ENCODE measurements around the gene TRUB1.
"Not testable (repeated sequence)": the region's sequence is repeated elsewhere in the genome, so short reads cannot be mapped to it uniquely, and the experiment has no call there.

TRUB1 gene

DNA sequence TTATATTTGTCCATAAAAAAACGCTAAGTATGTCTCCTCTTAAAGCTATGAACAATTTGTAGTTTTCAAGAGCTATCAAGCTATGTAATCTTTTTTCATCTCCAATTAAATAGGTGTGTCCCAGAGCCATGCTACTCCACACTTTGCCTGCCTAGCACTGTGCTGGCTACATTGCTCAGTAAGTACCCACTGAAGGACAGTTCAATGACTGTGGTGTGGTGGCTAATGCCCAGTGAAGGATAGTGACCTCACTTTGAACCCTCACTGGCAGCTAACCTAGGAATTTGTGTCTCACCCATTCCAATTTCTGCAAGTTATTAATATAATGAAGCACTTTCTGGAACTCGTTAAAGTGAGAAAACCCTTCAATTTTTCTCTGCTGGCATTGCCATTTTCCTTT, 14.4 kb upstream of the TRUB1 start:
- DNase-seq (ENCODE audit: extremely low read depth in 1 of 2, low read depth in 1 of 2), result no peak

DNA sequence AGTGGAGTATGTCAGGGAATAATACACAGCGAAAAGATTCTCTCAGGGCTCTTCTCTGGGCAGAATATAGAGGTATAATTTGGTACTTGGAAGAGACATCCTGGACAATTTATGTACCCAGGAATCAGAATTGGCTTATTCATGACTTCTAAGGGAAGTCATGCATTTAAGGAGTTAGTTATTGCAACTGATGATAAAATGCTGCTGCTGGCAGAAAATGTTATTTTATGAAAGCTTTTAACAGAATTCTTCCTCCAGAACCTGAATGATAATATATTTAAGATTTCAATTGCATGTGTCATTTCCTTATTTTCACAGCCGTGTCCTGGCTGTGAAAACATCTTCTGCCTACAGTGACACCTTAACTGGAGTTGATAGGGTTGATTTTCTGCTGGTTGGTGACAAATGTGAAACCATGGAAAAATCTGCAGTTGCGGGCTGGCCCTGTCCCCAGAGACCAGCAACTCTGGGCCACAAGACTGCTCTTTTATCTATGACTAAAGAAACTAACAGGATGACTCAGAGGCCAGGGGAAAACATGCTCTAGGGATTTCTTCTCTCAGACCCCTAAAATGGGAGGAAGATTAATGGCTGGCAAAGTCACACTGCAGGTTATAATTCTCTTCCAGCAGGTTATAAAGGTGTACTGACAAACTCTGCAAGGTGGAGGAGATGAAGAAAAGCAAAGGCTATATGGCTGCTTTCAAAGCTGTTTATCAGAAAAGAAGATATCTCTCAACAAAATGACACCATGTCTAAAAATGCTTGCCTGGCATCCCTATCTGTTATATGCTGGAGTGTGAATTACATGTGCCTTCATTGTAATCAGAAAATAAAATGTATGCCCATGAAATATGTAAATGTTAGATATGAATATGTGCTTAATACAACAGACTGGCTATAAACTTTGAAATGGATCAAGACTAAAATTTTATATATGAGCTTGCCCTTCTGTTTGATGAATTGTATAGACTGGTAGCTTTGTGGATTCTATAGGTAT, 12.1 kb upstream of the TRUB1 start:
- DNase-seq (ENCODE audit: extremely low read depth in 1 of 2, low read depth in 1 of 2), result peak; percentile 37 to 38

DNA sequence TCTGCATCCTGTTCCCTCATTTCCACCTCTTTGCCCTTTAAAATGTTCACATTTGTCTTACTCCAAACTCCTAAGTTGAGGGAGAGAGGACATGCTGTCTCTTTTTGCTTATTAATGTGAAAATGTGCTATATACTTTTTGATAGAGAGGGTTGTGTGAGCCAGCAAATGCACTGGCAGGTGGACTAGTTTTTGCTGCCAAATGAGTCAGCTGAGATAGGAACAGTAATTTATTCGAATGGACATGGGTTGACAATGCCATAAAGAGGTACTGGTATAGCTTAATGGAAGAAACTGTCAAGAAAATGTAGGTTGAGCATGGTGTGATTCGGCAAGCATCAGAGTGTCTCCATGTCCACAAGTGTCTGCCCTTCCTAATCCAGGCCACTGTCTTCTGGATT, 9.2 kb upstream of the TRUB1 start:
- DNase-seq (ENCODE audit: extremely low read depth in 1 of 2, low read depth in 1 of 2), result no peak

DNA sequence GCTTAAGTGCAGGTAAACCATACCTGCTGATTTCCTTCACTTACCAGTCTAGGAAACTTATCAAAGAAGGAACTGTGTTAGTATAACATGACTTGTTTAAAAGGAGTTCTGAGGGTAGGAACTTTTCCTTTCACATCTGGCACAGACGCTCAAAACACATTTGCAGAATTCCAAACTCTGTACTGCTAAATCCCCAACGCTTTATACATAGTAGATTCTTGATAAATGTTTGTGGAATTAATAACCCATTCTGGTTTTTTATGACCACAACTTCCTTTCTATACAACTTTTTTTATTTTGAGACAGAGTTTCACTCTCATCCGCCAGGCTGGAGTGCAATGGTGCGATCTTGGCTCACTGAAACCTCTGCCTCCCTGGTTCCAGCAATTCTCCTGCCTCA, 7.7 kb upstream of the TRUB1 start:
- no peak for DNase-seq (ENCODE audit: extremely low read depth in 1 of 2, low read depth in 1 of 2)

DNA sequence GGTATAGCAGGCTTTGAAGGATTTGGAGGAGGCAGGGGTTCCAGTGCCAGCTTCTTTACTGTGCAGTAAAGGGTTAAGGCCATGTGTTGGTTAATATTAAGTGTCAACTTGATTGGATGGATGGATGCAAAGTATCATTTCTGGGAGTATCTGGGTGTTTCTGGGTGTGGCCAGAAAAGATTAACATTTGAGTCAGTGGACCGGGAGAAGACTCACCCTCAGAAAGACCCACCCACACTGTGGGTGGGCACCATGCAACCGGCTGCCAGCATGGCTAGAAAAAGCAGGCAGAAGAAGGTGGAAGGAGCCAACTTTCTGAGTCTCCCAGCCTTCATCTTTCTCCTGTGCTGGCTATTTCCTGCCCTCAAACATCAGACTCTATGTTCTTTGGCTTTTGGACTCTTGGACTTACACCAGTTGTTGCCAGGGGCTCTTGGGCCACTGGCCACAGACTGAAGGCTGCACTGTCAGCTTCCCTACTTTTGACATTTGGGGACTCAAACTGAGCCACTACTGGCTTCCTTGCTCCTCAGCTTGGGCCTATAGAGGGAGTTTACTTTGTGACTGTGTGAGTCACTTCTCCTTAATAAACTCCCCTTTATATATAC, 6.8 kb upstream of the TRUB1 start:
- no peak for DNase-seq (ENCODE audit: extremely low read depth in 1 of 2, low read depth in 1 of 2)

DNA sequence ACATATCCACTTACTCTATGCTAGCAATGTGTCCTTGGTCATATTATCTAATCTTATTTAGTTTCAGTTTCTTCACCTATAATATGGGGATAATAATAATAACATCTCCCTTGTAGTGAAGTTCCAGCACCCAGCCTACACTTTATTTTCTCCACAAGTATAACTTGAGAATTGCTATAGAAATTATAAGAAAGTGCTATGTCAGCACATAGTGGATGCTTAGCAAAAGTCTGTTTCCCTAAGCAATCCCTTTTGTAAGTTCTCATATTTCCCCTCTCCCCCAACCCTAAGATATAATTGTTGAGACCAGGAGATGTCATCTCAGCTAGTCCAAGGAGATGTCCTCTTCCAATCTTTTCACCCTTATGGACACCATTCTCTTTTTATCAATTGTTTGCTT, 5.8 kb upstream of the TRUB1 start:
- DNase-seq (ENCODE audit: extremely low read depth in 1 of 2, low read depth in 1 of 2), result no peak

DNA sequence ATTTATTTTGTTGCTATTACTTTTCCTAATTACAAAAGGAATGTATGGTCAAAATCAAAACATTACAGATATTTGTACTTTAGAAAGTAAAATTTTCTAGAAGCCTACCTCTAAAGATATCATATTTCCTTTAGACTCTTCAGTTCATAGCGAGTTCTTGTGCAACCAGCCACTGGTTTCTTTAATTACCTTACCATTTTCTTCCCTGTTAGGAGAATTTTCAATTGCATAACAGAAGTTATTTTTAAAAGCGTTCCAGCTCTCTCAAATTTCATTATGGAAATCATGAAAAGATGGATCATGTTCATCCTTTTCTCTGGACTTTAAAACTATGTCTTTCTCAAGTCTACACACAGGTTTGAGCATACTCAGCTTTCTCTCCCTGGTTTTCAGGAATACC, 5.0 kb upstream of the TRUB1 start:
- no peak for DNase-seq (ENCODE audit: extremely low read depth in 1 of 2, low read depth in 1 of 2)

DNA sequence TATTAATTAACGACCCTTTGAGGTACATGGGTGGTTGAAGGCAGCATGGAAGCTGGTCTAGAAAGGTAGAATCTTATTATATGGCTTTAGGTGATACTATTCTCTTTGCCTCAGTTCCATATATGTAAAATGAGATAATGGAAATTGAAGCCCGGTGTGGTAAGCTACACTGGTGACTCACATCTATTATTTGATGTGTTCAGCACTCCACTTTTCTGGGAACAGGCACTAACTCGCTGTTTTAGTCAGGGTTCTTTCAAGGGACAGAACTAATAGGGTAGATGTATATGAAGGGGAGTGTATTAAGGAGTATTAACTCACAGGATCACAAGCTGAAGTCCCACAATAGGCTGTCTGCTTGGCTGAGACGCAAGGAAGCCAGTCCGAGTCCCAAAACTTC, 4.4 kb upstream of the TRUB1 start:
- no peak for DNase-seq (ENCODE audit: extremely low read depth in 1 of 2, low read depth in 1 of 2)

DNA sequence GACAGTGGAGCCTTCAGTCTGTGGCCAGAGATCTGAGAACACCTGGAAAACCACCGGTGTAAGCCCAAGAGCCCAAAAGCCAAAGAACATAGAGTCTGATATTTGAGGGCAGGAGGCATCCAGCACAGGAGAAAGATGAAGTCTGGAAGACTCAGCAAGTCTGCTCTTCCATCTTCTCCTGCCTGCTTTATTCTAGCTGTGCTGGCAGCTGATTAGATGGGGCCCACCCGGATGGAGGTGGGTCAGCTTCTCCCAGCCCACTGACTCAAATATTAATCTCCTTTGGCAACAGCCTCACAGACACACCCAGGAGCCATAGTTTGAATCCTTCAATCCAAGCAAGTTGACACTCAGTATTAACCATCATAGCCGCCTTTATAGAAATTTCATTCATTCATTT, 4.0 kb upstream of the TRUB1 start:
- not testable (repeated sequence) for DNase-seq (ENCODE audit: extremely low read depth in 1 of 2, low read depth in 1 of 2)

DNA sequence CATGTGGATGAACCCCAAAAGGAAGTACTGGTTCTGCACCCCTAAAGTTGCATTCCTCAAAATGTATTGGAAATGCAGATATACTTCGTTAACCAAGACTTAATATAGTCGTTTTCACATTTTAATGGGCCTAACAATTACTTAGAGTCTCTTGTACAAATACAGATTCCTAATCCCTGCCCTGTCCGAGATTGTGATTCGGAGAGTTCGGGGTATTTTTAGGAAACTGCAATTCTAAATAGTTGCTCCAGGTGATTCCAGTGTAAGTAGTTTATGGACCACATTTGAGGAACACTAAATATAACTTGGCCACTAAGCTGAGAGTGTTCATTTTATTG, 830 bp downstream of the TRUB1 start:
- no peak for DNase-seq (ENCODE audit: extremely low read depth in 1 of 2, low read depth in 1 of 2)

DNA sequence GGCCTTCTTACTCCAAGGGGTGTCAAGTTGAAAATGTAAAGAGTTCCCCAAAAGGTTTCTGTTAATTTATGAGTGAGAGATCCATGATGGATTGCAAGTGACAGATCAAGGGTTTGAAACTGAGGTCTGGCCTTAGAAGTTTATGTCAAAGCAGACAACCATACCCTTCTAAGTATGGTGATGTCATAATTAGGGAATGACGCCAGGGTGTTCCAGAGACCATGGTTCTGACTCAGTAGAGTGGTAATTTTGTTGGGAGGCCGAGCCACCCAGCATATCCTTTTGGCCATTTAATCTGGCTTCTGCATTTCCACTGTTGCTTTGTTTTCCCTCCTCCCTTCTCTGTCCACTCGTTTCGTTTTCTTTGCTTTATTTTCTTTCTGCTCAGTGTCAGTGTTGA, 2.7 kb downstream of the TRUB1 start:
- no peak for DNase-seq (ENCODE audit: extremely low read depth in 1 of 2, low read depth in 1 of 2)

DNA sequence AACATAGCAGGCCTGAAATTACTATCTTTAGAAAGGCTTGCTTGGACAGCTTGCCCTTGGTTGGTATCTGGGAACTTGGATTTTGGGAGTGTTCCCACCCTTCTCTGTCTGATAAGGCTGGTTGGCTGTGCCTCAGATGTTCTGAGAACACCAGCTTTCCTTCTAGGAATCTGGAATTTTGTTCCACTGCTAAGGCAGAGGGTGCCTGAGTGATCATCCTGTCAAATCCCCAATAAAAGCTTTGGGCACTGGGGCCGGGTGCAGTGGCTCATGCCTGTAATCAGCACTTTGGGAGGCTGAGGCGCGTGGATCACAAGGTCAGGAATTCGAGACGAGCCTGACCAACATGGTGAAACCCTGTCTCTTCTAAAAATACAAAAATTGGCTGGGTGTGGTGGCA, 5.0 kb downstream of the TRUB1 start:
- DNase-seq (ENCODE audit: extremely low read depth in 1 of 2, low read depth in 1 of 2), result no peak

DNA sequence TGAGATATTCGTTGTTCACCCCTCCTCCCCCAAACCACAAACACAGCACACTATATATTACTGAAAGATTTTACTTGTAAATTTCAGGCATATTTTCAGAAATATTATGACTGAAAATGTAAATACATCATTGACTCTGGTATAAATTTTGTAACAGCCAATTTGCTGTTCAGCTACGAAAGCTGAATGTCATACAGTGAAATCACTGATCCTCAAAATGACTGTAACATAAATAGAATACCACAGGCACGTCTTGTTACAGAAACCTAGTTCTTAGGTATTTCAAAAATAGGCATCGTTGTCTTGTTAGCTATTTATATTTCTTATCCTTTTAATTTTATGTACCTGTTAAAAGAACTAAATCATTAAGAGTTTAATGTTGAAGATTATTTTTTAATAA, 15.1 kb downstream of the TRUB1 start:
- DNase-seq (ENCODE audit: extremely low read depth in 1 of 2, low read depth in 1 of 2), result no peak

DNA sequence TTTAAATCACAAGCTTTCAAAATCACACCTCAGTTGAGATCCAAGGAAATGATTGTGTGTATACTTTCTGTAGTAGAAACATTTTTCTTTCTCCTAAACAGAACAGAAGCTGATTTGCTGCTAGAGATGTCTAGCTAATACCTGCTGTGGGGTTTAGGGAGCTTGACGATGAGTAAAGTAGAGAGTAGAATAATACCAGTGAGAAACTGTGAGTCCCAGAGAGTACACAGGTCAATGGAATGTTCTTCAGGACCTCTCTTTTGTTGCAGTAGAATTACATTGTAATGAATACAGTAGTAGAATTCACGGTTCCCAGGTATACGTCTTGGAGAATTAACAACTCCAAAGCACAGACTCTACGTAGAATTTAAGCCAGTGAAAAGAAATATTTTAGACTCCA, 18.0 kb downstream of the TRUB1 start:
- no peak for DNase-seq (ENCODE audit: extremely low read depth in 1 of 2, low read depth in 1 of 2)

DNA sequence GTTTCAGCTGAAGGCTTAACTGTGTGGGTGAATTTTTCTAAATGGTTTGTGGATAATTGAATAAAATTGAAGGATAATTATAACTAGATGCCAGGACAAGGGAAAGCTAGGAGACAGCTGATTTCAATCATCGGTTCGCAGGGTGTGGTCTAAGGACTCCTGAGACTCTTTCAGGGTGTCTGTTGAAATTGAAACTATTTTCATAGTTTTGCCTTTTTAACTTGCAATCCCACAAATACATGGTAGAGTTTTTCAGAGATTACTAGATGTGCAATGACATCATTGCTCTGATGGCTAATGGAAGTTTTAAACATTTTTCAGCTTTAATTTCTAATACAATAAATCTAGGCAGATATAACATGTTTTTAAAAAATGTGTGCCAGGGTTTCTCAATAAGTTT, 18.5 kb downstream of the TRUB1 start:
- DNase-seq (ENCODE audit: extremely low read depth in 1 of 2, low read depth in 1 of 2), result no peak

DNA sequence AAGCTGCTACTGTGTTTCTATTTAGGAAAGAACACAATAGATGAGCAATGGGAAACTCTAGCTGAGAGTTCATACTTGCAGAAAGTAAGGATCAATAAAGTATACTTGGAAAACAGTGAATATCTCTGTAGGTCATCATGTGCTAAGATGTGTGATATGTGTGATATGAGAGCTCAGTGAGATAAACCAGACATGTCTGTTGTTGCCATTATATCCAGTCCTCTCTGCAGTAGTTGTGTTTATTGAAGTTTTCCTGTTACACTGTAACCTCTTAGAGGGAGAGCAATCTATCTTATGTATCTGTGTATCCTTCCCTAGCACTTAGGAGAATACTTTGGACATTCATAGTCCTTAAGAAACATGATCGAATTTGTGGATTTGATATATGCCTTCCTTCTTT, 19.1 kb downstream of the TRUB1 start:
- DNase-seq (ENCODE audit: extremely low read depth in 1 of 2, low read depth in 1 of 2), result no peak

DNA sequence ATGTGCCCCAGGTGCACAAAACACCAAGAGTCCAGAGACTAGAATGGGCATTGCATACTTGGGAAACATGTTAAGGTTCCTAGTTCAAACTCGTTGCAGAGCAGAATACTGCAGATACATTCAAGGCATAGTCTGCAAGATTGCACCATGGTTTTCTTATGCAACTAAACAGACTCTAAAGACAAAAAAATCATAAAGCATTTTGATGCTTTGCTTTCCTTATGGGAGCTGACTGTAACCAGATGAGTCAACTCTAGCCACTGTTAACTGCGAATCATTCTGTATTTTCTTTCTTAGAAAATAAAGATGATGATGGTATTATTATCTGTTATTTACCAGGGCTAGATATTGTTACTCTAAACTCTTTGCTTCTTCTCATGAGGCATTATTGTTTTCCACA, 19.7 kb downstream of the TRUB1 start:
- DNase-seq (ENCODE audit: extremely low read depth in 1 of 2, low read depth in 1 of 2), result no peak

DNA sequence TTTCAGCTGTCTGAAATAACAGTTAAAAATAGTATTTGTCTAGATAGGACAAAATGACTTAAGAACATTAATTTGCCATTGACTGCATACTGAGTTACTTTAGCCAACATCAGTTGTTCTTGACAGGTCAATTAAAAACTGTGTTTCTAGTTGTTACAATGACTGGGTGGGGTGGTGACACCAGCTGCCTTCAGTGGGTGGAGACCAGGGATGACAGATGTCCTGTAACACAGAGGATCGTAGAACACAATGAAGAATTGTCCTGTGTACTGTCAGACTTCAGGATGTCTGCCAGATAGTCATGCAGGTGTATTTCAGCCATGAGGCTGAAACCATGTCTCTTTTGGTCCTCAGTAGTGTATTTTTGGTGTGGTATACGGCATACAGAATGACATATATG, 24.4 kb downstream of the TRUB1 start:
- no peak for DNase-seq (ENCODE audit: extremely low read depth in 1 of 2, low read depth in 1 of 2)

DNA sequence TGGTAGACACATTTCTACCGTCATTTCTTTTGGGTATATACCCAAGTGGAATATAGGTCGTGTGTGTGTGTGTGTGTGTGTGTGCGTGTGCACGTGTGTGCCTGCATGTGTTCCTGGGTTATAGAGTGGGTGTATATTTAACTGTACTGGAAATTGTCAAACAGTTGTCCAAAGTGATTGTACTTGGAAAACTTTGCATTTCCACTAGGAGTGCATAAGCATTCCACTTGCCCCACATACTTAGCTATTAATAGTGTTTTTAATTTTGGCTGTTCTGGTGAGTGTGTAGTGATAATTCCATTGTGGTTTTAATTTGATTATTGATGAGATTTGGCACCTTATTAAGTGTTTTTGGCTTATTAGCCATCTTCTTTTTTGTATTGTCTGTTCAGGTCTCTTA, 25.9 kb downstream of the TRUB1 start:
- DNase-seq (ENCODE audit: extremely low read depth in 1 of 2, low read depth in 1 of 2), result no peak

DNA sequence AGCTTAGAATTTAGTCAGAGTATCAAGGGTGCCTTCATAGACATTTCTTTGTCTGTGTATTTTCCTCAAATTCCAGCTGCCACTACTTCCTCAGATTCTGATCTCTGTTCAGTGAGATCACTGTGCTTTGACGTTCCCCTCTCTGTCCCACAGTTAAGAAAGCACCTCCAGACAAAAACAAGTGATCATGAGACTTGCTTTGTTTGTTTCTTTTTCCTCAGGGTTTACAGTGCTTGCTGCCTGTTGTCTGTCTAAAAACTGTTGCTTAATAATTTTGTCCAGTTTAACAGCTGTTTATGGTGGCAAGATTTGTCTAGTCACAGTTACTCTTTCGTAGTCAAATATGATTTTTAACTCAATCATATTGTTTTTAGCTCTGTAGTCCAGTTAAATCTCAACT, 29.1 kb downstream of the TRUB1 start:
- DNase-seq (ENCODE audit: extremely low read depth in 1 of 2, low read depth in 1 of 2), result no peak

DNA sequence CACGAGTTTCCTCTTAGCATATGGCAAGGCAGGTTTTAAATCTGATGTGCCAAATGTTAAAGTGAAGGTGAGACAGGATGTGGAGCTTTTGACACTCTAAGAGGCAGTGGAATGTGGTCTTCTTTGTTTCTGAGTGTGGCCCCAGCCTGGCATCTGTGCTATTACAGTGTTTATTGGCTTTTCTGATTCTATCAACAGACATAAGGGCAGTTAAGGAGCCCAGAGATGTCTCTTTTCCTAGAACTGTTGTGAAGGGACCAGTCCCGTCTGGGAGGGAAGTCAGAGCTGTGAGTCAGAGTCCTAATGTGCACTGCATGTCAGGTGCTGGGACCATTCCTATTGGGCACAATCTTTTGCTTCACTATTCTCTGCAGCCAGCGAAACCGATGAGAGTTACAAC, 32.5 kb downstream of the TRUB1 start:
- no peak for DNase-seq (ENCODE audit: extremely low read depth in 1 of 2, low read depth in 1 of 2)

DNA sequence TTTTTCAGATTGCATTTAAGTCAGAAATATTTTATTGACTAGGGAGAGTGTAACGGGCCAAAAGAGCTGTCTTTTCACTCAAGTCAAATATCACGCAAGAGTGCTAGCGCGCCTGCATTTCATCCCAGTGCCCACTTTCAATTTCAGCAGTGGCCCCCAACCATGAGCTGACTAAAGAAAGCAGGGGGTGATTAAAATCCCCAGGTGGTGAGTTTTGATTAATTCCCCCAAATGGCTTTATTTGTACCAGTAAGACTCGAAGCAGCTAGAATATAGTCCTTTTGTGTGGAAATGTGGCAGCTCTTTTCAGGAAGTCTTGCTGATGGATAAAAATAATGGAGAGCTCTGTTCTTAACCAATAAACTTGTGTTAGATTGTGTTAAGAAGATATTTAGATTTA, 35.3 kb downstream of the TRUB1 start:
- no peak for DNase-seq (ENCODE audit: extremely low read depth in 1 of 2, low read depth in 1 of 2)

DNA sequence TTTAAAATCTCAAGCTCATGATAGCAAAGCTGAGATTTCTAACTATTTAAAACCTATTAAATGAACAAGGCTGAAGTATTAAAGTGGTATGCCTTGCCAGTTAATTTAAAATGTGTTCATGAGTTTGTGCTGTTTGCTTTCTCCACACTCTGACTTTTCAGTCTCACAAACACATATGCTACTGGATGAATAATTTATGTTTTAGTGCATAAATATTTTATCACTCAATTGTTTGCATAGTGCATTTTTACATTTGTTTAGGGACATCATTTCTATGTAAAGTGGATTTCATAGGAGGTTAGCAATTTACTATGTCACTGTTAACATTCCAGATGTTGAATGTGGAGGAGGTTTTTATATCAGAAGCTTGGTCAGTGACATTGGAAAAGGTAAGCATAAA, 36.0 kb downstream of the TRUB1 start:
- DNase-seq (ENCODE audit: extremely low read depth in 1 of 2, low read depth in 1 of 2), result no peak

Measured in stimulated activated CD8-positive, alpha-beta memory T cell treated with anti-CD3 and anti-CD28 coated beads, Interleukin-7, amount 100 ng/mL, for 48 hours (primary cell).